Measurements from ENCODE around the gene PGAP3.
"Not testable (repeated sequence)": the region's sequence is repeated elsewhere in the genome, so short reads cannot be mapped to it uniquely, and the experiment has no call there.

PGAP3 gene, protein sequence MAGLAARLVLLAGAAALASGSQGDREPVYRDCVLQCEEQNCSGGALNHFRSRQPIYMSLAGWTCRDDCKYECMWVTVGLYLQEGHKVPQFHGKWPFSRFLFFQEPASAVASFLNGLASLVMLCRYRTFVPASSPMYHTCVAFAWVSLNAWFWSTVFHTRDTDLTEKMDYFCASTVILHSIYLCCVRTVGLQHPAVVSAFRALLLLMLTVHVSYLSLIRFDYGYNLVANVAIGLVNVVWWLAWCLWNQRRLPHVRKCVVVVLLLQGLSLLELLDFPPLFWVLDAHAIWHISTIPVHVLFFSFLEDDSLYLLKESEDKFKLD

GRCh38 chr17:39687546-39688474 lies at the start of gene PGAP3:
Gene PGAP3 (minus strand): TSS chr17:39688057. CDS start chr17:39688014, 43 bp downstream.
- DNase-seq: peak; percentile 82

GRCh38 chr17:39737206-39737759 lies 49.4 kb upstream of the PGAP3 start:
- DNase-seq: no peak

DNA sequence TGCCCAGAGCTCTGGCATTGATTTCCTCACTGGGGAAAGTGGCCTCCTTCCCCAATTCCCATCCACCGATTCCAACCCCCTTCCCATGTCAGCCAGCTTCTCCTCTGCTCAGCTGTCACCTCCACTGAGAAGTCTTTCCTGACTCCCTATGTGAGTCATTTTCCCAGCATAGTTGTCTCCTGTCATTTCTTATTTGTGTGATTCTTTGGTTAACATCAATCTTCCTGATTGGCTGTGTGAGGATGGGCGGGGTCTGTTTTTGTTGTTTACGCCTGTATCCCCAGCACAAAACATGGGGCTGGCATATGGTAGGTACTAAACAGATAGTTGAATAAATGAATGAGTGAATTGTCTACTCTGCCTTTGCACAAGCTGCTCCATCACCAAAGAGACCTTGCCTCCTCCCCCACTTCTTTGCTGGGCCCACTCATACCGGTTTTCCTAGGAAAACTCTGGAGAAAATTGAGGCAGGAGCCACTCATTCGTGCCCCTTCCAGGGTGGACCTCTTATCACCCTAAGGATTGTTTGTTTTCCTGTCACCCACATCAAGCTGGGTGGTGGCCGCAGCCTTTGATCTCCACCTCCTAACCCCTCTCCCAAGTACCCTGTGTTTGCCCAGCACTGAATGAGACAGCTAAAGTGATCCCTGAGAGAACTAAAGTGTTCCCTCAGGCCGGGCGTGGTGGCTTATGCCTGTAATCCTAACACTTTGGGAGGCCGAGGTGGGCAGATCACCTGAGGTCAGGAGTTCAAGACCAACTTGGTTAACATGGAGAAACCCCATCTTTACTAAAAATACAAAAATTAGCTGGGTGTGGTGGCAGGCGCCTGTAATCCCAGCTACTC lies 48.7 kb upstream of the PGAP3 start:
- DNase-seq: no peak

GRCh38 chr17:39735882-39736281 lies 48.0 kb upstream of the PGAP3 start:
- DNase-seq: no peak

DNA sequence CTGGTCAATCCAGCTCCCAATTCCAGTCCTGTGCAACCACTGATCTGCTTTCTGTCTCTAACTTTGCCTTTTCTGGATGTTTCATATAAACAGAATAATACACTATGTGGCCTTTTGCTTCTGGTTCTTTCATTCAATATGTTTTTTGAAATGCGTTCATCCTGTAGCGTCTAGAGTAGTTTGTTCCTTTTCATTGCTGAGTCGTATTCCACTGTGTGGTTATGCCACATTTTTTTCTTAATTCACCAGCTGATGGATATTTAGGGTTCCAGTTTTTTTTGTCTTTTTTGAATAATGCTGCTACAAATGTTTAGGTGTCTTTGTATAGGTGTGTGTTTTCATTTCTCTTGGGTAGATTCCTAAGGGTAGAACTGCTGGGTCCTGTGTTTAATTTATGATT lies 44.7 kb upstream of the PGAP3 start:
- DNase-seq: no peak

GRCh38 chr17:39730095-39730921 lies 42.5 kb upstream of the PGAP3 start, which contains the start of gene MIEN1:
Gene MIEN1 (minus strand): TSS chr17:39730532. CDS start chr17:39730495, 37 bp downstream.
- DNase-seq: peak; percentile 57 to 66

- DNase-seq: no peak
Measured at GRCh38 chr17:39729280-39729851, 41.5 kb upstream of the PGAP3 start.

DNA sequence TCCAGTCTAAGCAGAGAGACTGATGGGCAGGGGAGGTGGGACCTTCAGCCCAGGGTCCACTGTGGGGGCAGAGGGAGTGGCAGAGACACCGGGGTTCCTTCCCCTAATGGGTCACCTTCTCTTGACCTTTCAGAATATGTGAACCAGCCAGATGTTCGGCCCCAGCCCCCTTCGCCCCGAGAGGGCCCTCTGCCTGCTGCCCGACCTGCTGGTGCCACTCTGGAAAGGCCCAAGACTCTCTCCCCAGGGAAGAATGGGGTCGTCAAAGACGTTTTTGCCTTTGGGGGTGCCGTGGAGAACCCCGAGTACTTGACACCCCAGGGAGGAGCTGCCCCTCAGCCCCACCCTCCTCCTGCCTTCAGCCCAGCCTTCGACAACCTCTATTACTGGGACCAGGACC lies 39.7 kb upstream of the PGAP3 start:
- no peak for DNase-seq

DNA sequence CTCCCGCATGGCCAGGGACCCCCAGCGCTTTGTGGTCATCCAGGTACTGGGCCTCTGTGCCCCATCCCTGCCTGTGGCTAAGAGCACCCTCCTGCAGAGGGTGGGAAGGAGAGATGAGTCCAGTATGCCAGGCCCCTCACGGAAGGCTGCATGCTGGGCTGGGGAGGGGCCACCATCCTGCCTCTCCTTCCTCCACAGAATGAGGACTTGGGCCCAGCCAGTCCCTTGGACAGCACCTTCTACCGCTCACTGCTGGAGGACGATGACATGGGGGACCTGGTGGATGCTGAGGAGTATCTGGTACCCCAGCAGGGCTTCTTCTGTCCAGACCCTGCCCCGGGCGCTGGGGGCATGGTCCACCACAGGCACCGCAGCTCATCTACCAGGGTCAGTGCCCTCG lies 38.8 kb upstream of the PGAP3 start:
- no peak for DNase-seq

DNA sequence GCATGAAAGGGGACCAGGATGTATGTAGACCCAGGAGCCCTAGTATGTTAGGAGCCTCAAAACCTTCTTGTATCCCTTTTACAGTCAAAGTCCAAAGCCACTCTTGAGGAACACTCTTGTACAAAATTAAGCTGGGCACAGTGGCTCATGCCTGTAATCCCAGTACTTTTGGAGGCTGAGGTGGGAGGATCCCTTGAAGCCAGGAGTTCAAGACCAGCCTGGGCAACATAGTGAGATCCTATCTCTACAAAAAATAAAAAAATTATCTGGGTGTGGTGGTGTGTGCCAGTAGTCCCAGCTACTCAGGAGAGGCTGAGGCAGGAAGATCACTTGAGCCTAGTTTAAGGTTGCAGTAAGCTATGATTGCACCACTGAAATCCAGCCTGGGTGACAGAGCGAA lies 38.1 kb upstream of the PGAP3 start:
- DNase-seq: not testable (repeated sequence)

GRCh38 chr17:39724731-39725130 lies 36.9 kb upstream of the PGAP3 start:
- no peak for DNase-seq

DNA sequence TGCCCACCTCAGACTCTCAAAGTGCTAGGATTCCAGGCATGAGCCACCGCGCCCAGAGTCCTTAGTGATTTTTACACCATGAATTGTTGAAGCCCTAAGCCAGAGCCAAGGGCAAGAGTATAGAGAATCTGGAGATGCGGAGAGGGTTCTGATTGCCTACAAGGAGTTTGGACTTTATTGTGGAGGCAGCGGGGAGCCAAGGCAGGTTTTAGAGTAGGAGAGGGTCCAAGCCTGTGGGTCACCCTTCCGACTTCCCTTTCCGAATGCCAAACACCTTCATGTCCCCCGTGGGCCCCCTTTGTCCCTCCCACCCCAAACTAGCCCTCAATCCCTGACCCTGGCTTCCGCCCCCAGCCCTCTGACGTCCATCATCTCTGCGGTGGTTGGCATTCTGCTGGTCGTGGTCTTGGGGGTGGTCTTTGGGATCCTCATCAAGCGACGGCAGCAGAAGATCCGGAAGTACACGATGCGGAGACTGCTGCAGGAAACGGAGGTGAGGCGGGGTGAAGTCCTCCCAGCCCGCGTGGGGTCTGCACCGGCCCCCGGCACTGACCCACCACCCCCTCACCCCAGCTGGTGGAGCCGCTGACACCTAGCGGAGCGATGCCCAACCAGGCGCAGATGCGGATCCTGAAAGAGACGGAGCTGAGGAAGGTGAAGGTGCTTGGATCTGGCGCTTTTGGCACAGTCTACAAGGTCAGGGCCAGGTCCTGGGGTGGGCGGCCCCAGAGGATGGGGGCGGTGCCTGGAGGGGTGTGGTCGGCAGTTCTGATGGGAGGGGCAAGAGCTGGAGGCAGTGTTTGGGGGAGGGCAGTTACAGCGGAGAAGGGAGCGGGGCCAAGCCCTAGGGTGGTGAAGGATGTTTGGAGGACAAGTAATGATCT lies 35.4 kb upstream of the PGAP3 start:
- no peak for DNase-seq

DNA sequence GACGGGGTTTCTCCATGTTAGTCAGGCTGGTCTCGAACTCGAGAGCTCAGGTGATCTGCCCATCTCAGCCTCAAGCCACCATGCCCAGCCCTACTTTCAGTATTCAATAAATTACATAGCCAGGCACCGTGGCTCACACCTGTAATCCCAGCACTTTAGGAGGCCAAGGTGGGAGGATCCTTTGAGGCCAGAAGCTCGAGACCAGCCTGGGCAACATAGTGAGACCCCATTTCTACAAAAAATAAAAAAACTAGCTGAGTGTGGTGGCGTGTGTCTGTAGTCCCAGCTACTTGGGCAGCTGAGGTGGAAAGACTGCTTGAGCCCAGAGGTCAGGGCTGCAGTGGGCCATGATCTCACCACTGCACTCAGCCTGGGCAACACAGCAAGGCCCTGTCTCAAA lies 34.2 kb upstream of the PGAP3 start:
- no peak for DNase-seq

DNA sequence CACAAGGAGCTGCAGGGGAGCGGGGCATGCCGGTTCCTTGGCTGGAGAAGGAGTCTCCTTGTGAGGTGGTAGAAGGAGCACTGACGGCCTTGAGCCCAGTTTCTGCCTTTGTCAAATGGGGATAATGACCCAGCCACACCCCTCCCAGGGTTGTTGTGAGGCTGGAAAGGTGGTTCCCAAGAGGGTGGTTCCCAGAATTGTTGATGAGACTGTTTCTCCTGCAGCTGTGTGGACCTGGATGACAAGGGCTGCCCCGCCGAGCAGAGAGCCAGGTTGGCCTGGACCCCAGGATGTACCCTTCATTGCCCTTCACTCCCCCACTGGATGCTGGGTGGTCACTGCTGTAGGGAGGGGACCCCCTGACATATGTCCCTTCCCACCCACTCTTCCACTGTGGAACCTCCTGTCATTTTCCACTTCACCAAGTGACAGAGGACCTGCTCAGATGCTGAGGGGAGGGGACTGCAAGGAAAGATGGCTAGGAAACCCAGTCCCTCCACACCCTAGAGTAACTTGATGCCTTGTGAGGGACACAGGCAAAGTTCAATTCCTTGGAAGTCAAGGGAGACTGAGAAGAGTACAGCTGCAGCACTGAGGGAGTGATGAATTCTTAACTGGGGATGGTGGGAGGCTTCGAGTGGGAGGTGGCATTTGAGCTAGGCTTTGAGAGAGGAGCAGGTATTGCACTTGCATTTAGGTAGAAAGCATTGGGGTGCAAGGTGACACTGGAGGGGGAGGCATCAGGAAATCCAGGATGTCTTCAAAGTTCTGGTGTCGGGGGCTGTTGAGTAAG lies 31.9 kb upstream of the PGAP3 start:
- DNase-seq: no peak

DNA sequence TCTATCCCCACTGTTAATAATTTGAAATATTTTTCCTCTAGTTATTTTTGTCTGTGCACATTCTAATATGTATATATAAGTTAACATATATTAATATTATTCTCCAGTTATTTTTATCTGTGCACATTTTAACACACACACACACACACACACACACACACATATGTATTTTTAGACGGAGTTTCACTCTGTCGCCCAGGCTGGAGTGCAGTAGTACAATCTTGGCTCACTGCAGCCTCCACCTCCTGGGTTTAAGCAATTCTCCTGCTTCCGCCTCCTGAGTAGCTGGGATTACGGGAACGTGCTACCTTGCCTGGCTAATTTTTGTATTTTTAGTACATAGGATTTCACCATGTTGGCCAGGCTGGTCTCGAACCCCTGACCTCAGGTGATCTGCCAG lies 29.8 kb upstream of the PGAP3 start:
- DNase-seq: no peak

DNA sequence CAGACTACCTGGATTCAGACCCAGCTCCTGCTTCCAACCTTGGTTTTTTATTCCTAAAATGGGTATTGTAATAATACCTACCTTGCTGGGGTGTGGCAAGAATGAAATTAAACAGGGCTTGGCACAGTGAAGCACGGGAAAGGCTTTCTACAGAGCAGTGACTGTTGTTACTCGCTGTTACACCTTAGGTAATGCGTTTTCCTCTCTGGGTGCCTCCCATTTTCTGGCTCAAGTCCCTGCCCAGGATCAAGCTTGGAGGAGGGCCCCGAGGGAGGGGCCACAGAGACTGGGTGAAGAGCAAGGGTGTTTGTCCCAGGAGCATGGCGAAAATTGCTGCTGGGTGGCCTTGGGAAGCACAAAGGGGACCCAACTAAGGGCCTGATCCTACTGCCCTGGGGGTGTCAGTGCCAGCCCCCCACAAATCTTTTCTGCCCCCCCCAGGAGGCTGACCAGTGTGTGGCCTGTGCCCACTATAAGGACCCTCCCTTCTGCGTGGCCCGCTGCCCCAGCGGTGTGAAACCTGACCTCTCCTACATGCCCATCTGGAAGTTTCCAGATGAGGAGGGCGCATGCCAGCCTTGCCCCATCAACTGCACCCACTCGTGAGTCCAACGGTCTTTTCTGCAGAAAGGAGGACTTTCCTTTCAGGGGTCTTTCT lies 29.2 kb upstream of the PGAP3 start:
- no peak for DNase-seq

- no peak for DNase-seq
Measured at GRCh38 chr17:39716073-39716818, 28.4 kb upstream of the PGAP3 start.
